ENCODE data around the gene CYBC1.

Gene CYBC1

GRCh38 chr17:82446649-82447048, 3.9 kb downstream of the CYBC1 start:
- no peak for DNase-seq

DNA sequence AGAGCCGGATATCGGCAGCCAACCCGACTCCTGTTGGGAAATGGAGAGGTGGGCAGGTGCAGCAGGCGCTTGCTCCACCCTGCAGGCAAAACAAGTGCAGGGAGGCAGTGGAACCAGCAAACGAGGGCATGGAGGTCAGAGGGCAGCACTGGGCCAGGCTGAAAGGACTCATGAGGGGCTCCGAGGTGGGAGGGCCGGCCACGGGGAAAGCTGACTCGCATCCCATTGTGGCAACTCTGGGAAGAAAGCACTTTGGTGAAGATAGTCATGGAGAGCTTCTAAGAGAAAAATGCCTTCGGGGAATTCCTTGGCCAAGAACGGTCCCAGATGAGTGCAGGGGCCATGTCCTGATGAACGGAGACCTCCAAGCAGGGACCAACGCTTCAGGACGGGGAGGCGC, 4.4 kb downstream of the CYBC1 start:
- DNase-seq: no peak

GRCh38 chr17:82445542-82445941, 5.0 kb downstream of the CYBC1 start:
- DNase-seq: no peak

- DNase-seq: no peak
Observed at GRCh38 chr17:82444941-82445521, 5.5 kb downstream of the CYBC1 start.

DNA sequence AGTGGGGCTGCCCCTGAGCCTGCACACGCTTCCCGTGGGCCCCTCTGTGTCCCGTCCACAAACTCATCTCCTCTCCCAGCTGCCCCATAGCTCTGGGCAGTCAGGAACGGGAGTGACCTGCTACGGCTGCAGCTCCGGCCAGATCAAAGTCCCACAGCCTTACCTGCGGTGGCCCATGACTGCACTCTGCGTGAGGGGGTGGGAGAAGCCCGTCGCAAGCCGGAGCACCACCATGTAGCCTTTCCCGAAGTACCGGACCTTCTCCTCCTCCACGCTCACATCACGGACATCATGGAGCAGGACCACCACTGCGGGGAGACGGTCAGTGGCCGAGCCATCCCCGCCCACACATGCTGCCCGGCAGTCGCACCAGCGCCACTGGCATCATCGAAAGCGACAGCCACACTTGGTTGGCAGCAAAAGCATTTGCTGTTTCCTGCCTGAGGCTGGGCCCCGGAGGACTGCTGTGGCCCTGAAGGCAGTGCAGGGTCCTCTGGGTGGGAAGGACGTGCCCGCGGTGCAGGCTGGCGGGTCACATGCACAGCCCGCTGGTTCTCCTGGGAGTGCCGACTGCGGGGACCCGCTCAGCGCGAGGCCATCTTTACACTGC, 6.2 kb downstream of the CYBC1 start:
- DNase-seq: no peak

DNA sequence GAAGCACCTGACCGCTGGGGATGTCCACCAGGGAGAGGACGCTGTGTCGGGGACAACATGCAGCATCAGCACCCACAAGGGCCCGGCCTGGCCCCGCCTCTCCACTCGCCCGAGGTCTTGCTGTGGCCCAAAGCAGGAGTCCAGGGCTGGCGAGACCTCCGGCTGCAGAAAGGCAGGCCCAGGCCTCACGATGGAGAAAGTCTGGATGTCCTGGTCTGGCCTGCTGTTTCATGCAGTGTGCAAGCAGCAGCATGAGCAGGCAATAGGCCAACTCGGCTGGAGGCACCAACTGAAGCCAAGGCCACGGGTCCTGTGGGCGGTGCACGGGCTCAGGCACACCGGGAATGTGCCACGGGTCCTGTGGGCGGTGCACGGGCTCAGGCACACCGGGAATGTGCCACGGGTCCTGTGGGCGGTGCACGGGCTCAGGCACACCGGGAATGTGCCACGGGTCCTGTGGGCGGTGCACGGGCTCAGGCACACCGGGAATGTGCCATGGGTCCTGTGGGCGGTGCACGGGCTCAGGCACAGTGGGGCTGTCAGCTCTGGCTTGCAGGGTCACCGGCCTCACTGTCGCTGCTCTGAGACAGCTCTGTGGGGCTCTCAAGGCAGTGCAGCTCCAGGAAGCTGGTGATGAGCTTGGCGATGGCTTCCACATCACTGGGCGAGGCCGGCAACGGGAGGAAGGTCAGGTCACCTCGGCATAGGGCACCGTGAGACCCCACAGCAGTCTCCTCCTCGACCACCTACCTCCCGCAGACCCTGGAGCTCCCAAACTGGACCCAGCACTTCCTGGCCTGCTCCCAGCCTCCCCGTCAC, 6.9 kb downstream of the CYBC1 start:
- no peak for DNase-seq

- no peak for DNase-seq
Observed at GRCh38 chr17:82442643-82443464, 7.7 kb downstream of the CYBC1 start.

- DNase-seq: no peak
Observed at GRCh38 chr17:82441691-82442487, 8.7 kb downstream of the CYBC1 start.

DNA sequence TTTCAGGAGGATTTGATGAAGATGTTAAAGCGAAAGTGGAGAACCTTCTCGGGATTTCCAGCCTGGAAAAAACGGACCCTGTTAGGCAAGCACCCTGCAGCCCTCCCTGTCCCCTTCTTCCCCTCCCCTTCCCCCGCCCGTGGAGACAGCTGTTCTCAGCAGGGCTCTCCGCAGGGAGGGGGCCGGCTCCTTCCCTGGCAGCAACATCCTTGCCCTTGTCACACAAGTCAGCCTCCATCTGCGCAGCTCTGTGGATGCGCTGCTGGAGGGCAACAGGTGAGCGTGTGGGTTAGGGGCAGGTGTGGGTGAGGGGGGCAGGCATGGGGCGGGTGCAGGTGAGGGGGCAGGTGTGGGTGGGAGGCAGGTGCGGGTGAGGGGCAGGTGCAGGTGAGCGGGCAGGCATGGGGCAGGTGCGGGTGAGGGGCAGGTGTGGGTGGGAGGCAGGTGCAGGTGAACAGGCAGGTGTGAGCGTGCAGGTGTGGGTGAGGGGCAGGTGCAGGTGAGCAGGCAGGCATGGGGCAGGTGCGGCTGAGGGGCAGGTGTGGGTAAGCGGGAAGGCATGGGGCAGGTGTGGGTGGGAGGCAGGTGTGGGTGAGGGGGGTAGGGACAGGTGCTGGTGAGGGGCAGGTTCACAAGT, 9.4 kb downstream of the CYBC1 start:
- no peak for DNase-seq

- DNase-seq: no peak
Observed at GRCh38 chr17:82440469-82440981, 10.0 kb downstream of the CYBC1 start.

GRCh38 chr17:82439829-82440365, 10.7 kb downstream of the CYBC1 start:
- no peak for DNase-seq

- DNase-seq: no peak
Observed at GRCh38 chr17:82439194-82439828, 11.2 kb downstream of the CYBC1 start.

GRCh38 chr17:82438401-82439193, 12.0 kb downstream of the CYBC1 start:
- DNase-seq: no peak

GRCh38 chr17:82437325-82437668, 13.3 kb downstream of the CYBC1 start:
- DNase-seq: no peak

DNA sequence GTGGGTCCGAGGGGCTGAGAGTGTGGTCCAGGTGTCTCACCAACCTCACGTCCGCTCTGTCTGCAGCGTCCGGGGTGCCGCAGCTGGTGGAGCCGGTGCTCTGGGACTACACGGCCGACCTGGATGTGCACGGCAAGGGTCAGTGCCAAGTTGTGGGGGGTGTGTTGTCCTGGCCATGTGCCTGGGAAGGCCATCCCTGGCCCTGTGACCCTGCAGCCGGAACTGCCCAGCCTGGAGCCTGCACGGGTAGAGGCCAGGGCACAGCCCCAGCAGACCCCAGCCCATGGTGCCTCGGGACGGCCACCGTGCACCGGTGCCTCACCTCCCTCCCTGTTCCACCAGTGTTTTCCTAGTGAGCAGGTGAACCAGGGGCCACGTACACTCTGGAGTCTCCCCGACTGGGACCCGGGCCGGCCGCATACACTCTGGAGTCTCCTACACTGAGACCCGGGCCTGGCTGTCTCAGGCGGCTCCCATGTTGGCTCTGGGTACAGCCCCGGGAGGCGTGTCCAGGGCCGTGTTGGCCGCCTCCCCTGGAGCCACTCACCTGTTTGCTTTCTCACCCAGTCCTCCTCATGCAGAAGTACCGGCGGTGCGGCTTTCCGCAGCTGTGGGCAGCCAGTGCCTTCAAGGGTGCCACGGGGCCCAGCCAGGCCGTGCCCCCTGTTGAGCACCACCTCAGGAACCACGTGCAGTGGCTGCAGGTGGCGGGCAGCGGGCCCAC, 13.8 kb downstream of the CYBC1 start:
- no peak for DNase-seq

GRCh38 chr17:82435601-82436583, 14.7 kb downstream of the CYBC1 start:
- no peak for DNase-seq

DNA sequence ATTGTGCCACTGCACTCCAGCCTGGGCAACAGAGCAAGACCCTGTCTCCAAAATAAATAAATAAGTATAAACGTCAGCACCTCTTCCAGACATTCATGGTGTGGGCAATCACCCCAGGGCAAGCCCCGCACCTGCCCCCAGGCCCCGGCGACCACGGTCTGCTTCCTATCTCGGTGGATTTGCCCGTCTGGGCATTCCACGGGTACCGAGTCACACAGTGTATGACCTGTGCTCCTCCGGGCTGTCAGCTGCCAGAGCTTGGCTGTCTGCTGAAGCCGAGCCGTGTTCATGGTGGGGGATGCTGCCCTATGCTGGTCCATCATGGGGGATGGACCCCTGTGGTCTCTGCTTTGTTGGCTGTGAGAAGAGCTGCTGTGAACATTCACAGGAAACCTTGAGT, 15.4 kb downstream of the CYBC1 start:
- no peak for DNase-seq

- DNase-seq: peak in 1 of 2 experiments; percentile 11
Observed at GRCh38 chr17:82434216-82434565, 16.4 kb downstream of the CYBC1 start.

Measured in stimulated activated CD4-positive, alpha-beta T cell treated with anti-CD3 and anti-CD28 coated beads, Interleukin-4, amount 100 ng/mL, for 4 hours (primary cell).